ENCODE results near the gene GRIK5.
"Not testable (repeated sequence)": the region's sequence is repeated elsewhere in the genome, so short reads cannot be mapped to it uniquely, and the experiment has no call there.

GRIK5 gene

GRCh38 chr19:42048992-42049391 lies 21.0 kb downstream of the GRIK5 start:
- Histone ChIP-seq H3K27ac (ENCODE audit: low read depth, low read length, poor library complexity, severe bottlenecking) (no peak overlapping the region), H3K27me3 (ENCODE audit: insufficient read depth, low read length) (no peaks in the 10 kb centered on the region; the same call in 1 of the 2 replicates), H3K4me3 (ENCODE audit: low read depth, low read length, poor library complexity, severe bottlenecking) (peak overlapping the region; percentile 33), H3K4me1 (ENCODE audit: insufficient read depth, low read length, severe bottlenecking) (peaks cover 7% of the 10 kb centered on the region), H3K36me3 (ENCODE audit: insufficient read depth, low read length) (no peaks in the 10 kb centered on the region), H3K79me2 (ENCODE audit: insufficient read depth, low read length) (no peaks in the 10 kb centered on the region), H3K9ac (ENCODE audit: low read length) (no peak overlapping the region), H3K4me2 (ENCODE audit: low read length) (peak overlapping the region; percentile 69), H4K20me1 (ENCODE audit: insufficient read depth, low read length) (no peaks in the 10 kb centered on the region), H3F3A (ENCODE audit: insufficient read depth, low read length) (no peaks in the 10 kb centered on the region), H3K9me3 (ENCODE audit: low read length) (no peaks in the 10 kb centered on the region), H2AFZ (ENCODE audit: low read length) (peak overlapping the region; percentile 85; the same call in 1 of the 2 replicates), H3K9me2 (ENCODE audit: low read depth, low read length) (no peaks in the 10 kb centered on the region)
- TF ChIP-seq CTCF (IDR thresholded peaks at IDR 0.05; ENCODE audit: low read length) (no peak), EZH2 (IDR thresholded peaks at IDR 0.05; ENCODE audit: borderline replicate concordance, low read length) (no peak)

GRCh38 chr19:42045575-42045974 lies 24.4 kb downstream of the GRIK5 start:
- Histone ChIP-seq H3K9me3 (ENCODE audit: low read length) (no peaks in the 10 kb centered on the region), H4K20me1 (ENCODE audit: insufficient read depth, low read length) (no peaks in the 10 kb centered on the region), H3K9me2 (ENCODE audit: low read depth, low read length) (no peaks in the 10 kb centered on the region), H3K9ac (ENCODE audit: low read length) (no peak overlapping the region), H3F3A (ENCODE audit: insufficient read depth, low read length) (no peaks in the 10 kb centered on the region), H3K27ac (ENCODE audit: low read depth, low read length, poor library complexity, severe bottlenecking) (no peak overlapping the region), H3K4me2 (ENCODE audit: low read length) (no peak overlapping the region), H3K79me2 (ENCODE audit: insufficient read depth, low read length) (no peaks in the 10 kb centered on the region), H2AFZ (ENCODE audit: low read length) (no peak overlapping the region), H3K27me3 (ENCODE audit: insufficient read depth, low read length) (no peaks in the 10 kb centered on the region; the same call in 1 of the 2 replicates), H3K4me3 (ENCODE audit: low read depth, low read length, poor library complexity, severe bottlenecking) (no peak overlapping the region), H3K4me1 (ENCODE audit: insufficient read depth, low read length, severe bottlenecking) (peaks cover 7% of the 10 kb centered on the region), H3K36me3 (ENCODE audit: insufficient read depth, low read length) (no peaks in the 10 kb centered on the region)
- TF ChIP-seq CTCF (IDR thresholded peaks at IDR 0.05; ENCODE audit: low read length): no peak
- TF ChIP-seq EZH2 (IDR thresholded peaks at IDR 0.05; ENCODE audit: borderline replicate concordance, low read length): no peak

GRCh38 chr19:42042455-42043170 lies 27.4 kb downstream of the GRIK5 start:
- H3K9me3 ChIP-seq (ENCODE audit: low read length): no peaks in the 10 kb centered on the region
- no peaks in the 10 kb centered on the region for H3K79me2 ChIP-seq (ENCODE audit: insufficient read depth, low read length)
- no peaks in the 10 kb centered on the region for H3K4me1 ChIP-seq (ENCODE audit: insufficient read depth, low read length, severe bottlenecking)
- no peaks in the 10 kb centered on the region for H3F3A ChIP-seq (ENCODE audit: insufficient read depth, low read length)
- no peak overlapping the region for H3K4me2 ChIP-seq (ENCODE audit: low read length)
- H3K9ac ChIP-seq (ENCODE audit: low read length): no peak overlapping the region
- H3K9me2 ChIP-seq (ENCODE audit: low read depth, low read length): no peaks in the 10 kb centered on the region
- H4K20me1 ChIP-seq (ENCODE audit: insufficient read depth, low read length): no peaks in the 10 kb centered on the region
- no peak overlapping the region for H2AFZ ChIP-seq (ENCODE audit: low read length)
- H3K4me3 ChIP-seq (ENCODE audit: low read depth, low read length, poor library complexity, severe bottlenecking): no peak overlapping the region
- TF ChIP-seq CTCF (IDR thresholded peaks at IDR 0.05; ENCODE audit: low read length) (no peak), EZH2 (IDR thresholded peaks at IDR 0.05; ENCODE audit: borderline replicate concordance, low read length) (no peak)
- H3K36me3 ChIP-seq (ENCODE audit: insufficient read depth, low read length): no peaks in the 10 kb centered on the region
- no peaks in the 10 kb centered on the region; the same call in 1 of the 2 replicates for H3K27me3 ChIP-seq (ENCODE audit: insufficient read depth, low read length)
- H3K27ac ChIP-seq (ENCODE audit: low read depth, low read length, poor library complexity, severe bottlenecking): no peak overlapping the region

GRCh38 chr19:42040491-42040890 lies 29.5 kb downstream of the GRIK5 start:
- H3K9me3 ChIP-seq (ENCODE audit: low read length); H3K4me1 ChIP-seq (ENCODE audit: insufficient read depth, low read length, severe bottlenecking); H3K79me2 ChIP-seq (ENCODE audit: insufficient read depth, low read length); H3K4me3 ChIP-seq (ENCODE audit: low read depth, low read length, poor library complexity, severe bottlenecking); H3K4me2 ChIP-seq (ENCODE audit: low read length); H3K9ac ChIP-seq (ENCODE audit: low read length); H3K9me2 ChIP-seq (ENCODE audit: low read depth, low read length); H3K27ac ChIP-seq (ENCODE audit: low read depth, low read length, poor library complexity, severe bottlenecking); H3K27me3 ChIP-seq (ENCODE audit: insufficient read depth, low read length); H4K20me1 ChIP-seq (ENCODE audit: insufficient read depth, low read length); H3F3A ChIP-seq (ENCODE audit: insufficient read depth, low read length); H3K36me3 ChIP-seq (ENCODE audit: insufficient read depth, low read length); H2AFZ ChIP-seq (ENCODE audit: low read length): not testable (repeated sequence)

All from OCI-LY1 (cell line).